ENCODE data around the gene VEGFC. TPM values are rescaled to one million over a fixed set of nuclear protein-coding genes. Genes with fewer than 3 reads are reported as not detected.

Gene VEGFC
- polyA plus RNA-seq, 1 donor (not counting 4 experiments of a cell fraction or from before 2014, with no cell fraction given), result 19.4 TPM

- Histone ChIP-seq H3K27me3 (ENCODE audit: control insufficient read depth, extremely low read depth, insufficient read depth, low read length) (no peaks in the 10 kb centered on the region), H3K9ac (ENCODE audit: control insufficient read depth, extremely low read depth, insufficient read depth, low read length) (no peak overlapping the region), H2AFZ (ENCODE audit: control insufficient read depth, low read length) (no peak overlapping the region), H3K4me3 (ENCODE audit: control insufficient read depth in 2 of 3, extremely low read depth in 1 of 3, insufficient read depth in 2 of 3, low read depth in 1 of 3, low read length in 3 of 3) (no peak overlapping the region), H3K27ac (ENCODE audit: control insufficient read depth, insufficient read depth, low read length) (no peak overlapping the region), H3K9me3 (ENCODE audit: control insufficient read depth, low read depth, low read length) (no peaks in the 10 kb centered on the region), H3K4me1 (ENCODE audit: control insufficient read depth, extremely low read depth, insufficient read depth, low read length) (peaks cover 10% of the 10 kb centered on the region), H3K79me2 (ENCODE audit: control insufficient read depth, insufficient read depth, low read length) (peaks cover 87% of the 10 kb centered on the region), H3K36me3 (ENCODE audit: control insufficient read depth in 2 of 2, extremely low read depth in 1 of 2, insufficient read depth in 2 of 2, low read length in 2 of 2) (no peaks in the 10 kb centered on the region), H3K9me1 (ENCODE audit: control insufficient read depth, extremely low read depth, insufficient read depth, low read length) (peaks cover 4% of the 10 kb centered on the region), H3K4me2 (ENCODE audit: control insufficient read depth, extremely low read depth, insufficient read depth, low read depth, low read length) (no peak overlapping the region), H4K20me1 (ENCODE audit: control insufficient read depth, extremely low read depth, insufficient read depth, low read length) (peaks cover 7% of the 10 kb centered on the region)
- FAIRE-seq, result no peak
- DNase-seq (ENCODE audit: low read depth, low spot score), result no peak
- TF ChIP-seq EZH2 (IDR thresholded peaks at IDR 0.05; ENCODE audit: low read length), result no peak
- TF ChIP-seq, protein P1, sequence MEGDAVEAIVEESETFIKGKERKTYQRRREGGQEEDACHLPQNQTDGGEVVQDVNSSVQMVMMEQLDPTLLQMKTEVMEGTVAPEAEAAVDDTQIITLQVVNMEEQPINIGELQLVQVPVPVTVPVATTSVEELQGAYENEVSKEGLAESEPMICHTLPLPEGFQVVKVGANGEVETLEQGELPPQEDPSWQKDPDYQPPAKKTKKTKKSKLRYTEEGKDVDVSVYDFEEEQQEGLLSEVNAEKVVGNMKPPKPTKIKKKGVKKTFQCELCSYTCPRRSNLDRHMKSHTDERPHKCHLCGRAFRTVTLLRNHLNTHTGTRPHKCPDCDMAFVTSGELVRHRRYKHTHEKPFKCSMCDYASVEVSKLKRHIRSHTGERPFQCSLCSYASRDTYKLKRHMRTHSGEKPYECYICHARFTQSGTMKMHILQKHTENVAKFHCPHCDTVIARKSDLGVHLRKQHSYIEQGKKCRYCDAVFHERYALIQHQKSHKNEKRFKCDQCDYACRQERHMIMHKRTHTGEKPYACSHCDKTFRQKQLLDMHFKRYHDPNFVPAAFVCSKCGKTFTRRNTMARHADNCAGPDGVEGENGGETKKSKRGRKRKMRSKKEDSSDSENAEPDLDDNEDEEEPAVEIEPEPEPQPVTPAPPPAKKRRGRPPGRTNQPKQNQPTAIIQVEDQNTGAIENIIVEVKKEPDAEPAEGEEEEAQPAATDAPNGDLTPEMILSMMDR (optimal IDR thresholded peaks at IDR 0.05 in 1 of 3, IDR thresholded peaks at IDR 0.05 in 1 of 3, conservative IDR thresholded peaks at IDR 0.05 in 1 of 3; ENCODE audit: extremely low read depth in 1 of 3, insufficient read depth in 2 of 3, low read length in 3 of 3), result no peak
- dilution Hi-C loops (cut with MboI; ENCODE audit: extremely low pct_ligation_motif_present, low sequenced_read_pairs), result no loop called here
These were observed 48.6 kb downstream of the VEGFC start for GRCh38 chr4:176744091-176744490.

DNA sequence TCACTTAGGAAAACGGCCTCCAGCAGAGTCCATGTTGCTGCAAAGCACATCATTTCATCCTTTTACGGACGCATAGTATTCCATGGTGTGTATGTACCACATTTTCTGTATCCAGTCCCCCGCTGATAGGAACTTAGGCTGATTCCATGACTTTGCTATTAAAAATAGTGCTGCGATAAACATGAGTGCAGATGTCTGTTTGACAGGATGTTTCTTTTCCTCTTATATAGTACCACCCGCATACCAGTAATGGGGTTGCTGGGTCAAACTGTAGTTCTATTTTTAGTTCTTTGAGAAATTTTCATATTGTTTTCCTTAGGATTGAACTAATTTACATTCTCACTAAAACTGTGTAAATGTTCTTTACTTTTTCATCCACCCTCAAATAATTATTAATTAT, 50.5 kb downstream of the VEGFC start:
- no peak overlapping the region for H3K4me3 ChIP-seq (ENCODE audit: control insufficient read depth in 2 of 3, extremely low read depth in 1 of 3, insufficient read depth in 2 of 3, low read depth in 1 of 3, low read length in 3 of 3)
- H2AFZ ChIP-seq (ENCODE audit: control insufficient read depth, low read length), result no peak overlapping the region
- dilution Hi-C loops (cut with MboI; ENCODE audit: extremely low pct_ligation_motif_present, low sequenced_read_pairs), result no loop called here
- H4K20me1 ChIP-seq (ENCODE audit: control insufficient read depth, extremely low read depth, insufficient read depth, low read length), result peaks cover 7% of the 10 kb centered on the region
- H3K36me3 ChIP-seq (ENCODE audit: control insufficient read depth in 2 of 2, extremely low read depth in 1 of 2, insufficient read depth in 2 of 2, low read length in 2 of 2), result no peaks in the 10 kb centered on the region
- no peaks in the 10 kb centered on the region for H3K27me3 ChIP-seq (ENCODE audit: control insufficient read depth, extremely low read depth, insufficient read depth, low read length)
- no peak overlapping the region for H3K27ac ChIP-seq (ENCODE audit: control insufficient read depth, insufficient read depth, low read length)
- no peak overlapping the region for H3K4me2 ChIP-seq (ENCODE audit: control insufficient read depth, extremely low read depth, insufficient read depth, low read depth, low read length)
- peaks cover 10% of the 10 kb centered on the region for H3K4me1 ChIP-seq (ENCODE audit: control insufficient read depth, extremely low read depth, insufficient read depth, low read length)
- FAIRE-seq (no peak), DNase-seq (ENCODE audit: low read depth, low spot score) (no peak)
- peaks cover 88% of the 10 kb centered on the region for H3K79me2 ChIP-seq (ENCODE audit: control insufficient read depth, insufficient read depth, low read length)
- TF ChIP-seq, protein P1 (optimal IDR thresholded peaks at IDR 0.05 in 1 of 3, IDR thresholded peaks at IDR 0.05 in 1 of 3, conservative IDR thresholded peaks at IDR 0.05 in 1 of 3; ENCODE audit: extremely low read depth in 1 of 3, insufficient read depth in 2 of 3, low read length in 3 of 3), result no peak
- no peak for TF ChIP-seq EZH2 (IDR thresholded peaks at IDR 0.05; ENCODE audit: low read length)
- peaks cover 4% of the 10 kb centered on the region for H3K9me1 ChIP-seq (ENCODE audit: control insufficient read depth, extremely low read depth, insufficient read depth, low read length)
- no peak overlapping the region for H3K9ac ChIP-seq (ENCODE audit: control insufficient read depth, extremely low read depth, insufficient read depth, low read length)
- H3K9me3 ChIP-seq (ENCODE audit: control insufficient read depth, low read depth, low read length), result no peaks in the 10 kb centered on the region

All from keratinocyte (primary cell).